Ishikawa (cell line): ENCODE measurements around the gene CLIC3.

Experiments used
- CEBPB ChIP-seq: IDR thresholded peaks from 2 replicates; pipeline ENCODE4 v1.6.1; 2012
- CREB1 ChIP-seq: IDR thresholded peaks from 2 replicates; pipeline ENCODE4 v1.6.1; 2012; ENCODE audit warnings: low read depth
- EGR1 ChIP-seq: IDR thresholded peaks from 2 replicates; pipeline ENCODE4 v1.6.1; 2012
- EP300 ChIP-seq: IDR thresholded peaks from 2 replicates; pipeline ENCODE4 v1.6.1; 2012; ENCODE audit warnings: borderline replicate concordance
- FOXM1 ChIP-seq: IDR thresholded peaks from 2 replicates; pipeline ENCODE4 v1.6.1; 2012; ENCODE audit warnings: low read depth, borderline replicate concordance
- MAX ChIP-seq: IDR thresholded peaks from 2 replicates; pipeline ENCODE4 v1.6.1; 2012
- NFIC ChIP-seq: IDR thresholded peaks from 2 replicates; pipeline ENCODE4 v1.6.1; 2012
- RAD21 ChIP-seq: IDR thresholded peaks from 2 replicates; pipeline ENCODE4 v1.6.1; 2012; ENCODE audit warnings: low read depth
- REST ChIP-seq: IDR thresholded peaks from 2 replicates; pipeline ENCODE4 v1.6.1; 2012; ENCODE audit warnings: low read depth, mild to moderate bottlenecking
- TAF1 ChIP-seq: IDR thresholded peaks from 2 replicates; pipeline ENCODE4 v1.6.1; 2012; ENCODE audit warnings: low read depth, mild to moderate bottlenecking
- TCF12 ChIP-seq: IDR thresholded peaks from 2 replicates; pipeline ENCODE4 v1.6.1; 2012; ENCODE audit warnings: low read depth
- TEAD4 ChIP-seq: IDR thresholded peaks from 2 replicates; pipeline ENCODE4 v1.6.1; 2012
- USF1 ChIP-seq: IDR thresholded peaks from 2 replicates; pipeline ENCODE4 v1.6.1; 2012
- YY1 ChIP-seq: IDR thresholded peaks from 2 replicates; pipeline ENCODE4 v1.6.1; 2012; ENCODE audit warnings: low read depth
- ZBTB7A ChIP-seq: IDR thresholded peaks from 2 replicates; pipeline ENCODE4 v1.6.1; 2012; ENCODE audit warnings: low read depth

The CLIC3 gene

GRCh38 chr9:136963751-136964150 is 32.6 kb downstream of the CLIC3 start:
- no peak for TF ChIP-seq NFIC
- no peak for TF ChIP-seq CEBPB
- no peak for TF ChIP-seq REST
- TF ChIP-seq YY1: no peak
- TF ChIP-seq EP300: no peak
- no peak for TF ChIP-seq FOXM1
- TF ChIP-seq USF1: no peak
- TF ChIP-seq MAX: no peak
- no peak for TF ChIP-seq TAF1
- no peak for TF ChIP-seq TEAD4
- no peak for TF ChIP-seq CREB1
- no peak for TF ChIP-seq RAD21
- TF ChIP-seq EGR1: no peak
- no peak for TF ChIP-seq ZBTB7A
- TF ChIP-seq TCF12: no peak

- TF ChIP-seq NFIC (no peak), EP300 (no peak), TCF12 (no peak), YY1 (no peak), TAF1 (no peak), REST (no peak), USF1 (no peak), MAX (no peak), CEBPB (no peak), TEAD4 (no peak)
Measured at GRCh38 chr9:136963341-136963740, 33.0 kb downstream of the CLIC3 start.

DNA sequence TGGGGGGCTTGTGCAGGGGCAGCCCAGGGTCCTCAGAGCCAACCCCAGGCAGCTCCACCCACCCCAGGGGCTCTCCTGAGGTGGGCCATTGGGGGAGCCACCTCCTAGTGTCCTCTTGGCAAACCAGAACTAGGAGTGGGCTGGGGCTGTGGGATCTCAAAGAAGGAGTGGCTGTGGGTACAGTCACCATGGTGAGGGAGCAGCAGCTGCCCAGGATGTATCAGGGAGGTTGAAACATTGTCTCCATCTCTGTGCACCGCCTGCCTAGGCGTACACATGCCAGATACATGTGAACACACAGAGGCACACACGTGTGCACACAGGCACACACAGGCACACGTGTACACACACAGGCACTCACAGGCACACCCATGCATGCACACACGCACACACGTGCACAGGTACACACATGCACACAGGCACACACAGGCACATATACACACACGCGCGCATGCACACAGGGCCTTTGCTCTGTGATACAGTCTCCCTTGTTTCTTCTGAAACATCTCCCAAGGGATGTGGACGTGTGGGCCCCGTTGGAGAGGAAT is 33.6 kb downstream of the CLIC3 start:
- no peak for TF ChIP-seq TAF1
- TF ChIP-seq TCF12: no peak
- no peak for TF ChIP-seq EP300
- TF ChIP-seq ZBTB7A: no peak
- no peak for TF ChIP-seq FOXM1
- no peak for TF ChIP-seq YY1
- no peak for TF ChIP-seq REST
- no peak for TF ChIP-seq CEBPB
- no peak for TF ChIP-seq MAX
- no peak for TF ChIP-seq EGR1
- TF ChIP-seq RAD21: no peak
- TF ChIP-seq NFIC: no peak
- no peak for TF ChIP-seq USF1
- no peak for TF ChIP-seq TEAD4
- TF ChIP-seq CREB1: no peak

GRCh38 chr9:136962163-136962562 is 34.2 kb downstream of the CLIC3 start:
- TF ChIP-seq TCF12 (no peak), EP300 (no peak)
